Tibial nerve (tissue), 4 donors: Measurements from ENCODE around the gene KREMEN1.

ENCODE experiments used
- CTCF ChIP-seq, 5 experiments: fragments of 200-600 bp in 3 of 5; fragments of 450-650 bp in 2 of 5; sonication (generic) in 3 of 5; IDR thresholded peaks; one replicate each; pipeline ENCODE4 v1.5.1; 2016 to 2019; ENCODE audit warnings: antibody characterized with exemption in 5 of 5, mild to moderate bottlenecking in 3 of 5, moderate library complexity in 2 of 5
- EP300 ChIP-seq, 2 donors: sonication (generic); formaldehyde crosslinking; IDR thresholded peaks; one replicate each; pipeline ENCODE4 v1.6.1; 2017; ENCODE audit warnings: antibody characterized with exemption in 2 of 2, mild to moderate bottlenecking in 1 of 2
- POLR2A ChIP-seq, 2 donors: fragments of 450-650 bp; IDR thresholded peaks; one replicate each; pipeline ENCODE4 v1.6.1; 2017; ENCODE audit warnings: antibody characterized with exemption in 2 of 2, mild to moderate bottlenecking in 2 of 2, moderate library complexity in 2 of 2

- TF ChIP-seq CTCF (IDR thresholded peaks at IDR 0.05) (no peak), EP300 (IDR thresholded peaks at IDR 0.05) (no peak), POLR2A (IDR thresholded peaks at IDR 0.05) (no peak)
Measured at GRCh38 chr22:29060251-29060869, 12.5 kb upstream of the KREMEN1 start.
